Stomach smooth muscle (tissue), 2 donors: ENCODE data around the gene FBXO15.

Source experiments
- H3K27ac ChIP-seq: one replicate; pipeline ENCODE4 v1.7.0; 2013; ENCODE audit warnings: mild to moderate bottlenecking, low read length, inconsistent platforms
- H3K27me3 ChIP-seq, 2 donors: one replicate each; pipeline ENCODE4 v1.7.0; 2013; ENCODE audit warnings: low read length in 2 of 2; ENCODE audit not compliant: insufficient read depth in 2 of 2, control insufficient read depth in 1 of 2
- H3K36me3 ChIP-seq, 2 donors: one replicate each; pipeline ENCODE4 v1.7.0; 2013; ENCODE audit warnings: low read length in 2 of 2; ENCODE audit not compliant: control insufficient read depth in 2 of 2, insufficient read depth in 2 of 2
- H3K4me1 ChIP-seq: one replicate; pipeline ENCODE4 v1.7.0; 2013; ENCODE audit warnings: low read length; ENCODE audit not compliant: control insufficient read depth, insufficient read depth
- H3K4me3 ChIP-seq, 2 donors: one replicate each; pipeline ENCODE4 v1.7.0; 2013; ENCODE audit warnings: low read length in 2 of 2
- H3K9ac ChIP-seq, 2 donors: one replicate each; pipeline ENCODE4 v1.7.0; 2013; ENCODE audit warnings: low read length in 2 of 2, mild to moderate bottlenecking in 1 of 2
- H3K9me3 ChIP-seq, 2 donors: one replicate each; pipeline ENCODE4 v1.7.0; 2013; ENCODE audit warnings: low read length in 2 of 2; ENCODE audit not compliant: control insufficient read depth in 2 of 2
- donor health status: healthy.
- donor health status: Pancreatic carcinoma.

The FBXO15 gene

GRCh38 chr18:74179623-74180199, 32.1 kb upstream of the FBXO15 start:
- H3K27ac ChIP-seq: no peak overlapping the region
- H3K9me3 ChIP-seq: peaks cover 0 to 3% of the 10 kb centered on the region in 2 donors
- H3K36me3 ChIP-seq: no peaks in the 10 kb centered on the region
- H3K4me1 ChIP-seq: no peaks in the 10 kb centered on the region
- H3K4me3 ChIP-seq: no peak overlapping the region
- H3K27me3 ChIP-seq: peaks cover 0 to 11% of the 10 kb centered on the region in 2 donors
- H3K9ac ChIP-seq: no peak overlapping the region

- Histone ChIP-seq H3K27me3 (peaks cover 0 to 13% of the 10 kb centered on the region in 2 donors), H3K9ac (no peak overlapping the region), H3K36me3 (no peaks in the 10 kb centered on the region), H3K27ac (no peak overlapping the region), H3K4me1 (no peaks in the 10 kb centered on the region), H3K9me3 (peaks cover 0 to 3% of the 10 kb centered on the region in 2 donors), H3K4me3 (no peak overlapping the region)
Measured at GRCh38 chr18:74178884-74179283, 31.2 kb upstream of the FBXO15 start.

- Histone ChIP-seq H3K27ac (no peak overlapping the region), H3K4me1 (no peaks in the 10 kb centered on the region), H3K4me3 (no peak overlapping the region), H3K9ac (no peak overlapping the region), H3K27me3 (peaks cover 3 to 16% of the 10 kb centered on the region in 2 donors), H3K9me3 (no peaks in the 10 kb centered on the region), H3K36me3 (no peaks in the 10 kb centered on the region)
Measured at GRCh38 chr18:74175658-74176057, 28.0 kb upstream of the FBXO15 start.

- no peak overlapping the region for H3K27ac ChIP-seq
- H3K9me3 ChIP-seq: no peaks in the 10 kb centered on the region
- H3K27me3 ChIP-seq: peaks cover 3 to 16% of the 10 kb centered on the region in 2 donors
- no peaks in the 10 kb centered on the region for H3K4me1 ChIP-seq
- H3K4me3 ChIP-seq: no peak overlapping the region
- no peak overlapping the region for H3K9ac ChIP-seq
- H3K36me3 ChIP-seq: no peaks in the 10 kb centered on the region
Measured at GRCh38 chr18:74173434-74173750, 25.8 kb upstream of the FBXO15 start.

GRCh38 chr18:74172697-74173433, 25.2 kb upstream of the FBXO15 start:
- no peak overlapping the region for H3K27ac ChIP-seq
- H3K4me3 ChIP-seq: peak overlapping the region; percentile 46 to 64
- peaks cover 3 to 16% of the 10 kb centered on the region in 2 donors for H3K27me3 ChIP-seq
- H3K9ac ChIP-seq: no peak overlapping the region
- H3K9me3 ChIP-seq: no peaks in the 10 kb centered on the region
- no peaks in the 10 kb centered on the region for H3K36me3 ChIP-seq
- H3K4me1 ChIP-seq: no peaks in the 10 kb centered on the region

- H3K9me3 ChIP-seq: no peaks in the 10 kb centered on the region
- no peaks in the 10 kb centered on the region for H3K4me1 ChIP-seq
- peak overlapping the region; percentile 46 to 64 for H3K4me3 ChIP-seq
- peak overlapping the region; percentile 29 to 42 for H3K9ac ChIP-seq
- H3K36me3 ChIP-seq: no peaks in the 10 kb centered on the region
- H3K27ac ChIP-seq: no peak overlapping the region
- peaks cover 3 to 16% of the 10 kb centered on the region in 2 donors for H3K27me3 ChIP-seq
Measured at GRCh38 chr18:74171910-74172606, 24.4 kb upstream of the FBXO15 start.

- Histone ChIP-seq H3K9ac (no peak overlapping the region), H3K27ac (no peak overlapping the region), H3K4me3 (no peak overlapping the region), H3K27me3 (peaks cover 0 to 2% of the 10 kb centered on the region in 2 donors), H3K4me1 (no peaks in the 10 kb centered on the region), H3K9me3 (no peaks in the 10 kb centered on the region), H3K36me3 (peaks cover 2 to 5% of the 10 kb centered on the region in 2 donors)
Measured at GRCh38 chr18:74166386-74166785, 18.8 kb upstream of the FBXO15 start.

GRCh38 chr18:74163019-74163660, 15.5 kb upstream of the FBXO15 start:
- Histone ChIP-seq H3K27me3 (no peaks in the 10 kb centered on the region), H3K36me3 (peaks cover 12 to 23% of the 10 kb centered on the region in 2 donors)

GRCh38 chr18:74155276-74155675, 7.6 kb upstream of the FBXO15 start:
- Histone ChIP-seq H3K36me3 (peaks cover 33 to 36% of the 10 kb centered on the region in 2 donors), H3K4me1 (peaks cover 12% of the 10 kb centered on the region), H3K9me3 (no peaks in the 10 kb centered on the region)

More at GRCh38 chr18:74163019-74163660, 15.5 kb upstream of the FBXO15 start:
- no peaks in the 10 kb centered on the region for H3K4me1 ChIP-seq
- no peaks in the 10 kb centered on the region for H3K9me3 ChIP-seq
- H3K27ac ChIP-seq: no peak overlapping the region
- H3K9ac ChIP-seq: no peak overlapping the region
- H3K4me3 ChIP-seq: no peak overlapping the region

GRCh38 chr18:74154716-74155115, 7.1 kb upstream of the FBXO15 start:
- Histone ChIP-seq H3K27ac (no peak overlapping the region), H3K9ac (no peak overlapping the region), H3K4me1 (peaks cover 17% of the 10 kb centered on the region), H3K4me3 (no peak overlapping the region), H3K27me3 (no peaks in the 10 kb centered on the region), H3K36me3 (peaks cover 34% of the 10 kb centered on the region in 2 donors), H3K9me3 (no peaks in the 10 kb centered on the region)

More at GRCh38 chr18:74155276-74155675, 7.6 kb upstream of the FBXO15 start:
- H3K9ac ChIP-seq: no peak overlapping the region
- no peak overlapping the region for H3K27ac ChIP-seq
- no peak overlapping the region for H3K4me3 ChIP-seq
- H3K27me3 ChIP-seq: no peaks in the 10 kb centered on the region
